HG02885 (cell line): ENCODE measurements around the gene ZNF778.

Experiments
- ATAC-seq: cut with Tn5 transposase; IDR thresholded peaks from one replicate; pipeline ENCODE4 v1.9.1; 2021; ENCODE audit warnings: mild to moderate bottlenecking; ENCODE audit not compliant: unreplicated experiment, poor library complexity

The ZNF778 gene

GRCh38 chr16:89273741-89274472 lies 56.4 kb downstream of the ZNF778 start:
- ATAC-seq, result no peak

GRCh38 chr16:89274561-89275283 lies 57.2 kb downstream of the ZNF778 start:
- no peak for ATAC-seq

- no peak for ATAC-seq
These were observed 57.7 kb downstream of the ZNF778 start for GRCh38 chr16:89275284-89275584.

- ATAC-seq, result no peak
These were observed 58.6 kb downstream of the ZNF778 start for GRCh38 chr16:89275837-89276720.

- no peak for ATAC-seq
These were observed 59.5 kb downstream of the ZNF778 start for GRCh38 chr16:89277049-89277448.

- ATAC-seq, result no peak
These were observed 60.3 kb downstream of the ZNF778 start for GRCh38 chr16:89277641-89278341.

- no peak for ATAC-seq
These were observed 61.1 kb downstream of the ZNF778 start for GRCh38 chr16:89278441-89279240.

- no peak for ATAC-seq
These were observed 62.4 kb downstream of the ZNF778 start for GRCh38 chr16:89279666-89280481.

- no peak for ATAC-seq
These were observed 63.2 kb downstream of the ZNF778 start for GRCh38 chr16:89280546-89281188.

- no peak for ATAC-seq
These were observed 63.7 kb downstream of the ZNF778 start for GRCh38 chr16:89281189-89281577.

GRCh38 chr16:89281829-89282228 lies 64.3 kb downstream of the ZNF778 start:
- ATAC-seq, result no peak

GRCh38 chr16:89282523-89282922 lies 65.0 kb downstream of the ZNF778 start:
- no peak for ATAC-seq

GRCh38 chr16:89283449-89283848 lies 65.9 kb downstream of the ZNF778 start:
- ATAC-seq, result no peak

GRCh38 chr16:89285381-89285780 lies 67.9 kb downstream of the ZNF778 start:
- ATAC-seq, result no peak

GRCh38 chr16:89286096-89286495 lies 68.6 kb downstream of the ZNF778 start:
- ATAC-seq, result no peak
